CD4-positive, alpha-beta memory T cell (primary cell): ENCODE results near the gene SSBP3. TPM values are rescaled to one million over a fixed set of nuclear protein-coding genes. Genes with fewer than 3 reads are reported as not detected.
A peak's percentile ranks its signal among the peaks of the same experiment; 100 is the strongest.

Experiments
- CTCF ChIA-PET: fragments of 350-600 bp; sonication (Branson Sonifier 250); formaldehyde crosslinking; loops from one replicate; lab custom pipeline; 2021; ENCODE audit warnings: inconsistent platforms; ENCODE audit not compliant: partially characterized antibody; lab: Charles Lee
- POLR2A ChIA-PET: fragments of 350-600 bp; sonication (Branson Sonifier 250); formaldehyde crosslinking; loops from one replicate; lab custom pipeline; 2021; ENCODE audit not compliant: partially characterized antibody; lab: Charles Lee
- DNase-seq, 5 donors: peaks; one replicate each; pipeline versions ENCODE4 v3.0.0 to v3.0.0-alpha.2; 2020 to 2022; ENCODE audit warnings: mixed read lengths in 1 of 5
- H3K27ac ChIP-seq: one replicate; pipeline ENCODE4 v1.7.0; 2013; ENCODE audit warnings: low read depth, low read length
- H3K27me3 ChIP-seq: 2 replicates; pipeline ENCODE4 v1.7.0; 2013; ENCODE audit warnings: mild to moderate bottlenecking, low read length, moderate library complexity; ENCODE audit not compliant: insufficient read depth
- H3K36me3 ChIP-seq: 2 replicates; pipeline ENCODE4 v1.7.0; 2013; ENCODE audit warnings: mild to moderate bottlenecking, low read length, moderate library complexity; ENCODE audit not compliant: insufficient read depth
- H3K4me1 ChIP-seq: 2 replicates; pipeline ENCODE4 v1.7.0; 2013; ENCODE audit warnings: mild to moderate bottlenecking, low read length, moderate library complexity; ENCODE audit not compliant: insufficient read depth
- H3K4me3 ChIP-seq, 2 donors: one replicate each; pipeline ENCODE4 v1.7.0; 2013; ENCODE audit warnings: low read length in 2 of 2, mild to moderate bottlenecking in 1 of 2
- H3K9me3 ChIP-seq, 2 donors: one replicate each; pipeline ENCODE4 v1.7.0; 2013; ENCODE audit warnings: low read length in 2 of 2, control low read depth in 1 of 2; ENCODE audit not compliant: control insufficient read depth in 1 of 2
- H3K27ac Mint-ChIP-seq, 7 donors: one replicate each; pipeline ENCODE4 v1.8.0; 2020 to 2021; ENCODE audit warnings: mixed read lengths in 7 of 7, mild to moderate bottlenecking in 6 of 7, inconsistent platforms in 3 of 7, moderate library complexity in 3 of 7
- H3K27me3 Mint-ChIP-seq, 2 donors: one replicate each; pipeline ENCODE4 v1.8.0; 2020 to 2021; ENCODE audit warnings: mixed read lengths in 2 of 2
- H3K36me3 Mint-ChIP-seq, 2 donors: one replicate each; pipeline ENCODE4 v1.8.0; 2020 to 2021; ENCODE audit warnings: mixed read lengths in 2 of 2, inconsistent platforms in 1 of 2, mild to moderate bottlenecking in 1 of 2
- H3K4me1 Mint-ChIP-seq, 4 donors: one replicate each; pipeline ENCODE4 v1.8.0; 2020 to 2021; ENCODE audit warnings: mixed read lengths in 4 of 4, mild to moderate bottlenecking in 1 of 4
- H3K4me3 Mint-ChIP-seq, 8 donors: one replicate each; pipeline ENCODE4 v1.8.0; 2020 to 2021; ENCODE audit warnings: mixed read lengths in 8 of 8, mild to moderate bottlenecking in 7 of 8, moderate library complexity in 6 of 8, inconsistent platforms in 3 of 8
- H3K9me3 Mint-ChIP-seq, 8 donors: one replicate each; pipeline ENCODE4 v1.8.0; 2020 to 2021; ENCODE audit warnings: mixed read lengths in 8 of 8, mild to moderate bottlenecking in 5 of 8, inconsistent platforms in 3 of 8, moderate library complexity in 1 of 8
- intact Hi-C: fragments of 100-400 bp; cut with micrococcal nuclease; formaldehyde crosslinking; loops from one replicate; pipeline ENCODE4 v1.15.1; 2023
- polyA plus RNA-seq, 2 donors: library from polyadenylated mRNA; unstranded; fragments of 300-500 nt; fragmentation: Illumina TruSeq; gene quantifications; one replicate each; pipeline ENCODE4 v1.2.3, GENCODE V29; 2021
- total RNA-seq, 2 experiments: library from RNA; stranded (reverse); gene quantifications; one replicate each; pipeline ENCODE4 v1.2.3, GENCODE V29; 2021

The SSBP3 gene
- total and polyA plus RNA-seq, 4 experiments from 2014 or later: 10.9 to 87.6 (median 45.1) TPM

GRCh38 chr1:54329312-54330003 lies 76.7 kb downstream of the SSBP3 start:
- intact Hi-C loops: no loop called here
- Mint-ChIP-seq H3K9me3 (no peaks in the 10 kb centered on the region), H3K27ac (peak overlapping the region in 4 of 7 donors; percentile 3 to 83 (median 66)), H3K27me3 (no peaks in the 10 kb centered on the region), H3K4me1 (peaks cover 29 to 86% (median 57%) of the 10 kb centered on the region in 4 donors), H3K4me3 (no peak overlapping the region), H3K36me3 (peaks cover 0 to 3% of the 10 kb centered on the region in 2 donors)
- CTCF ChIA-PET: no interaction called here
- Histone ChIP-seq H3K9me3 (no peaks in the 10 kb centered on the region), H3K36me3 (no peaks in the 10 kb centered on the region), H3K27me3 (no peaks in the 10 kb centered on the region), H3K4me3 (no peak overlapping the region), H3K4me1 (peaks cover 29% of the 10 kb centered on the region), H3K27ac (no peak overlapping the region)
- no peak for DNase-seq
- POLR2A ChIA-PET: interaction anchor here (1.3 kb wide), 1 partner anchor 13 kb away, joined by 3 read pairs; no protein-coding TSS in a partner anchor

GRCh38 chr1:54328066-54328636 lies 78.0 kb downstream of the SSBP3 start:
- Histone ChIP-seq H3K36me3 (no peaks in the 10 kb centered on the region), H3K9me3 (no peaks in the 10 kb centered on the region), H3K4me3 (no peak overlapping the region), H3K27ac (no peak overlapping the region), H3K27me3 (no peaks in the 10 kb centered on the region), H3K4me1 (peaks cover 26% of the 10 kb centered on the region)
- intact Hi-C loops: no loop called here
- Mint-ChIP-seq H3K4me1 (peaks cover 30 to 85% (median 56%) of the 10 kb centered on the region in 4 donors), H3K9me3 (no peaks in the 10 kb centered on the region), H3K27ac (peak overlapping the region in 3 of 7 donors; percentile 31 to 75 (median 46)), H3K36me3 (peaks cover 0 to 3% of the 10 kb centered on the region in 2 donors), H3K4me3 (no peak overlapping the region), H3K27me3 (no peaks in the 10 kb centered on the region)
- no peak for DNase-seq
- ChIA-PET POLR2A (interaction anchor here (1.3 kb wide), 1 partner anchor 14 kb away, joined by 3 read pairs; no protein-coding TSS in a partner anchor), CTCF (interaction anchor here (0.9 kb wide), 1 partner anchor 161 kb away, joined by 3 read pairs; no protein-coding TSS in a partner anchor)

- Histone ChIP-seq H3K36me3 (no peaks in the 10 kb centered on the region), H3K9me3 (no peaks in the 10 kb centered on the region), H3K27ac (no peak overlapping the region), H3K27me3 (no peaks in the 10 kb centered on the region), H3K4me1 (peaks cover 24% of the 10 kb centered on the region), H3K4me3 (no peak overlapping the region)
- Mint-ChIP-seq H3K4me3 (no peak overlapping the region), H3K9me3 (no peaks in the 10 kb centered on the region), H3K4me1 (peaks cover 28 to 85% (median 54%) of the 10 kb centered on the region in 4 donors), H3K27ac (peak overlapping the region in 4 of 7 donors; percentile 4 to 75 (median 36)), H3K27me3 (no peaks in the 10 kb centered on the region), H3K36me3 (peaks cover 0 to 3% of the 10 kb centered on the region in 2 donors)
- ChIA-PET CTCF (interaction anchor here (1.4 kb wide), 1 partner anchor 172 kb away, joined by 3 read pairs; no protein-coding TSS in a partner anchor), POLR2A (no interaction called here)
- DNase-seq: no peak
- intact Hi-C loops: no loop called here
Observed at GRCh38 chr1:54327386-54328065, 78.7 kb downstream of the SSBP3 start.

- Histone ChIP-seq H3K27ac (no peak overlapping the region), H3K9me3 (no peaks in the 10 kb centered on the region), H3K4me3 (no peak overlapping the region), H3K4me1 (peaks cover 17% of the 10 kb centered on the region), H3K36me3 (no peaks in the 10 kb centered on the region), H3K27me3 (no peaks in the 10 kb centered on the region)
- POLR2A ChIA-PET: interaction anchor here (1.6 kb wide), 1 partner anchor 15 kb away, joined by 3 read pairs; no protein-coding TSS in a partner anchor
- CTCF ChIA-PET: interaction anchor here (1.4 kb wide), 1 partner anchor 173 kb away, joined by 3 read pairs; no protein-coding TSS in a partner anchor
- H3K36me3 Mint-ChIP-seq: peaks cover 0 to 3% of the 10 kb centered on the region in 2 donors
- no peaks in the 10 kb centered on the region for H3K9me3 Mint-ChIP-seq
- peak overlapping the region in 3 of 7 donors; percentile 48 to 70 (median 56) for H3K27ac Mint-ChIP-seq
- no peak for DNase-seq
- no peak overlapping the region for H3K4me3 Mint-ChIP-seq
- intact Hi-C loops: no loop called here
- no peaks in the 10 kb centered on the region for H3K27me3 Mint-ChIP-seq
- peaks cover 29 to 87% (median 55%) of the 10 kb centered on the region in 4 donors for H3K4me1 Mint-ChIP-seq
Observed at GRCh38 chr1:54326543-54327385, 79.4 kb downstream of the SSBP3 start.

GRCh38 chr1:54325703-54326461 lies 80.3 kb downstream of the SSBP3 start:
- Mint-ChIP-seq H3K4me3 (no peak overlapping the region), H3K27me3 (no peaks in the 10 kb centered on the region), H3K9me3 (no peaks in the 10 kb centered on the region), H3K27ac (peak overlapping the region in 2 of 7 donors; percentile 17 to 53), H3K4me1 (peaks cover 26 to 85% (median 53%) of the 10 kb centered on the region in 4 donors), H3K36me3 (no peaks in the 10 kb centered on the region)
- intact Hi-C loops: no loop called here
- H3K27ac ChIP-seq: no peak overlapping the region
- H3K27me3 ChIP-seq: no peaks in the 10 kb centered on the region
- H3K9me3 ChIP-seq: no peaks in the 10 kb centered on the region
- CTCF ChIA-PET: interaction anchor here (1.4 kb wide), 1 partner anchor 174 kb away, joined by 3 read pairs; no protein-coding TSS in a partner anchor
- H3K4me1 ChIP-seq: peaks cover 15% of the 10 kb centered on the region
- POLR2A ChIA-PET: interaction anchor here (1.1 to 1.6 kb wide), 2 partner anchors 14 to 17 kb away, joined by 3 read pairs; no protein-coding TSS in a partner anchor
- H3K36me3 ChIP-seq: no peaks in the 10 kb centered on the region
- no peak for DNase-seq
- no peak overlapping the region for H3K4me3 ChIP-seq

- H3K27ac Mint-ChIP-seq: peak overlapping the region in 2 of 7 donors; percentile 38 to 53
Observed at GRCh38 chr1:54325284-54325683, 80.9 kb downstream of the SSBP3 start.

More at GRCh38 chr1:54325284-54325683, 80.9 kb downstream of the SSBP3 start:
- POLR2A ChIA-PET: interaction anchor here (1.1 to 1.6 kb wide), 2 partner anchors 13 to 18 kb away, joined by 3 read pairs; no protein-coding TSS in a partner anchor
- Histone ChIP-seq H3K27me3 (no peaks in the 10 kb centered on the region), H3K4me3 (no peak overlapping the region), H3K9me3 (no peaks in the 10 kb centered on the region), H3K4me1 (peaks cover 10% of the 10 kb centered on the region), H3K36me3 (no peaks in the 10 kb centered on the region), H3K27ac (no peak overlapping the region)
- Mint-ChIP-seq H3K27me3 (no peaks in the 10 kb centered on the region), H3K4me3 (no peak overlapping the region), H3K36me3 (peaks cover 0 to 5% of the 10 kb centered on the region in 2 donors), H3K4me1 (peaks cover 26 to 85% (median 52%) of the 10 kb centered on the region in 4 donors), H3K9me3 (no peaks in the 10 kb centered on the region)
- CTCF ChIA-PET: no interaction called here
- DNase-seq: no peak
- intact Hi-C loops: no loop called here
